ENCODE measurements around the gene SERPINB1.

SERPINB1 gene

DNA sequence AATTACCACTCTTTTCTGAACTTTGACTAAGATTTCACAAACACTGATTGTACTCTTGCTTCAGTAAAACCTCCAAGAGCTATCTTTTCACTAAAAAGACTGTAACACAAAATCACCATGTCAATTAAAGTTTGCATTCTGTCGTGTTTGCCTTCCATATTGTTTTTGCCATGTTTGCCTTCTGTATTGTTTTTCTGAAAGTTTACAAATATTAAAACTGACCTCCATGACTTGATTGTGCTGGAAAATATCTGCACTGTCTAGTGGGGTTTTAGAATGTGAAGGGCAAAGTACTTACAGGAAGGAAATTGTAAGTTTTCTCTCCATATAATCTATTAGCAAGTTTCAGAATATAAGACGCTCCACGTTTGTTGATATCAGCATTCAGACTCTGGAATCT lies 3.4 kb downstream of the SERPINB1 start:
- DNase-seq (ENCODE audit: low read depth, low spot score), result no peak
- no peak overlapping the region for H3K4me3 ChIP-seq (ENCODE audit: low read depth, low read length)
- in situ Hi-C loops (cut with HindIII; ENCODE audit: low sequenced_read_pairs), result loop anchor here (25.0 kb wide), 1 partner anchor 149 kb away; the partner anchor contains the start of gene NQO2
- TF ChIP-seq, protein P1, sequence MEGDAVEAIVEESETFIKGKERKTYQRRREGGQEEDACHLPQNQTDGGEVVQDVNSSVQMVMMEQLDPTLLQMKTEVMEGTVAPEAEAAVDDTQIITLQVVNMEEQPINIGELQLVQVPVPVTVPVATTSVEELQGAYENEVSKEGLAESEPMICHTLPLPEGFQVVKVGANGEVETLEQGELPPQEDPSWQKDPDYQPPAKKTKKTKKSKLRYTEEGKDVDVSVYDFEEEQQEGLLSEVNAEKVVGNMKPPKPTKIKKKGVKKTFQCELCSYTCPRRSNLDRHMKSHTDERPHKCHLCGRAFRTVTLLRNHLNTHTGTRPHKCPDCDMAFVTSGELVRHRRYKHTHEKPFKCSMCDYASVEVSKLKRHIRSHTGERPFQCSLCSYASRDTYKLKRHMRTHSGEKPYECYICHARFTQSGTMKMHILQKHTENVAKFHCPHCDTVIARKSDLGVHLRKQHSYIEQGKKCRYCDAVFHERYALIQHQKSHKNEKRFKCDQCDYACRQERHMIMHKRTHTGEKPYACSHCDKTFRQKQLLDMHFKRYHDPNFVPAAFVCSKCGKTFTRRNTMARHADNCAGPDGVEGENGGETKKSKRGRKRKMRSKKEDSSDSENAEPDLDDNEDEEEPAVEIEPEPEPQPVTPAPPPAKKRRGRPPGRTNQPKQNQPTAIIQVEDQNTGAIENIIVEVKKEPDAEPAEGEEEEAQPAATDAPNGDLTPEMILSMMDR (IDR thresholded peaks at IDR 0.05; ENCODE audit: low read depth, low read length), result no peak

DNA sequence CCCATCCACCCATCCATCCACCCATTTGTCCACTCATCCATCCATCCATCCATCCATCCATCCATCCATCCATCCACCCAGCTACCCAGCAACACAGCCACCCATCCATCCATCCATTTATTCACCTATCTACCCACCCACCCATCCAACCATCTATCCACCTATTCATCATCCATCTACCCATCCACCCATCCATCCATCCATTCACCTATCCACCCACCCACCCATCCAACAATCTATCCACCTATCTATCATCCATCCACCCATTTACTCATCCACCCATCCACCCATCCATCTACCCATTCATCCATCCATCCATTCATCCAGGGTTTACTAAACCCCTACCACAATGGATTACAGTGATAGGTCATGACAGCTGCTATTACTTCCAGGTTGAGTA lies 7.4 kb downstream of the SERPINB1 start:
- no peak overlapping the region for H3K4me3 ChIP-seq (ENCODE audit: low read depth, low read length)
- in situ Hi-C loops (cut with HindIII; ENCODE audit: low sequenced_read_pairs), result loop anchor here (25.0 kb wide), 1 partner anchor 153 kb away; the partner anchor contains the start of gene NQO2
- no peak for DNase-seq (ENCODE audit: low read depth, low spot score)
- TF ChIP-seq, protein P1 (IDR thresholded peaks at IDR 0.05; ENCODE audit: low read depth, low read length), result no peak

DNA sequence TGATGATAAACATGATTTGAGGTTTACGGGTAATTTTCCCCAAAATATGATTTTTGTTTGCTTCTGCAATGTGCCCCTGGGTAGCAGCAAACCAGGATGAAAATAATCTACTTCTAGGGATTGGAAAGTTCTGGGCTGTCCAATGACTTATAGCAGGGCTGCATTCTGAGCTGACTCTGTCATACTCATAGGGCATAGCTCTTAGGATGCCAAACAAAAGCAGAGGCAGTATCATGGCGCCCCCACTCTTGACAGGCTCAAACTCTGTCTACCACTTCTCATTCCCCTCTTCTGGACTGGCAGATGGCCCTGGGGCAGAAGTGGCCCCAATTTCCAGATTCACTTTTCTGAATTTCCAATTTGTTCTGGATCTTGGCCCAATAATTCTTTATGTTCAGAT lies 10.3 kb downstream of the SERPINB1 start:
- no peak overlapping the region for H3K4me3 ChIP-seq (ENCODE audit: low read depth, low read length)
- TF ChIP-seq, protein P1 (IDR thresholded peaks at IDR 0.05; ENCODE audit: low read depth, low read length), result no peak
- in situ Hi-C loops (cut with HindIII; ENCODE audit: low sequenced_read_pairs), result loop anchor here (25.0 kb wide), 1 partner anchor 156 kb away; the partner anchor contains the start of gene NQO2
- no peak for DNase-seq (ENCODE audit: low read depth, low spot score)

DNA sequence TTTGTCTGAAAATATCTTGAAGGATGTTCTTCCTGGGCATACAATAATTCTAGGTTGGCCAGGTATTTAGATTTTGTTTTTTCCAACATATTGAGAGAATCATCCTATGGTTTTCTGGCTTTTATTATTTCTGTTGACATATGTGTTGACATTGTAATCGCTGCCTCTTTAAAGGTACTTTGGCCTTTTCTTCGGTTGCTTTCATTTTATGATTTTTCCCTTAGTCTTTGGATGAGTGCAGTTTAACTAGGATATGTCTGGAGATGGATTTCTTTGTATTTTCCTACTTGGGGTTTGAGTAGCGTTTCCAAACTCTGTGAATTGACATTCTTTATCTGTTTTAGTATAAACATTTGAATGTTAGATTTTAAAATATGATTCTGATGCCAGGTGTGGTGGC lies 11.5 kb downstream of the SERPINB1 start:
- in situ Hi-C loops (cut with HindIII; ENCODE audit: low sequenced_read_pairs), result loop anchor here (25.0 kb wide), 1 partner anchor 157 kb away; the partner anchor contains the start of gene NQO2
- TF ChIP-seq, protein P1 (IDR thresholded peaks at IDR 0.05; ENCODE audit: low read depth, low read length), result no peak
- DNase-seq (ENCODE audit: low read depth, low spot score), result no peak
- no peak overlapping the region for H3K4me3 ChIP-seq (ENCODE audit: low read depth, low read length)

DNA sequence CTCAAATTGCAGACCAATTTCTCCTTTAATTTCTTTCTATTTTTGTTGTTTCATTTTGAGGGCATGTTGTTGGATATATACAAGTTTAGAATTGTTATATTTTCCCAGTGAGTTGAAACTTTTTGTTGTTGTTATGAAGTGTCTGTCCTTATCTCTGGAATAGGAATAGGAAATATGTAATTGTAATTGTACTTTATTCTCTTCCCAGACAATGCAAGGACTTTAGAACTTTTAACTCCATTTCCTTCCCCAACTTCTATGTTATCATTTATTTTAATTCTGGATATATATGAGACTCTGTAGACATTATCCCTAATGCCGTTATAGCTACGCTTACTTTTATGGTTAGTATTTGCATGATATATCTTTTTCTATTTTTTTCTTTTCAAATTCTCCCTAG lies 12.4 kb downstream of the SERPINB1 start:
- H3K4me3 ChIP-seq (ENCODE audit: low read depth, low read length), result no peak overlapping the region
- in situ Hi-C loops (cut with HindIII; ENCODE audit: low sequenced_read_pairs), result loop anchor here (25.0 kb wide), 1 partner anchor 158 kb away; the partner anchor contains the start of gene NQO2
- TF ChIP-seq, protein P1 (IDR thresholded peaks at IDR 0.05; ENCODE audit: low read depth, low read length), result no peak
- no peak for DNase-seq (ENCODE audit: low read depth, low spot score)

DNA sequence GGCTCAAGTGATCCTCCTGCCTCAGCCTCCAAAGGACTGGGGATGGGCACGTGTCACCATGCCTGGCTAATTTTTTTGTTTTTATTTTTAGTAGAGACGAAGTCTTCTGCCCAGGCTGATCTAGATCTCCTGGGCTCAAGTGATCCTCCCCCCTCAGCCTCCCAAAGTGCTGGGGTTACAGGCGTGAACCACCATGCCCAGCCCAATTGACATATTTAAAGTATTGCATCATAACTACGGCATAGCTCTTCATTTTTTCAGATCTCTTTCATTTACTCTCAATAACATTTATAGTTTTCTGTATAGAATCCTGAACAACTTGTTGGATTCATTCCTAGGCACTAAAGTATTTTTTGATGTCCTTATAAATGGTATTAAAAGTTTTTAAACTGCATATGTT lies 13.0 kb downstream of the SERPINB1 start:
- TF ChIP-seq, protein P1 (IDR thresholded peaks at IDR 0.05; ENCODE audit: low read depth, low read length), result no peak
- no peak for DNase-seq (ENCODE audit: low read depth, low spot score)
- H3K4me3 ChIP-seq (ENCODE audit: low read depth, low read length), result no peak overlapping the region
- in situ Hi-C loops (cut with HindIII; ENCODE audit: low sequenced_read_pairs), result loop anchor here (25.0 kb wide), 1 partner anchor 159 kb away; the partner anchor contains the start of gene NQO2

Data from astrocyte of the spinal cord (primary cell).